HG02798 (cell line): ENCODE results near the gene SCN1A.

ENCODE experiments used
- ATAC-seq: cut with Tn5 transposase; IDR thresholded peaks from one replicate; pipeline ENCODE4 v1.9.1; 2021; ENCODE audit warnings: mild to moderate bottlenecking; ENCODE audit not compliant: unreplicated experiment, poor library complexity

The SCN1A gene

DNA sequence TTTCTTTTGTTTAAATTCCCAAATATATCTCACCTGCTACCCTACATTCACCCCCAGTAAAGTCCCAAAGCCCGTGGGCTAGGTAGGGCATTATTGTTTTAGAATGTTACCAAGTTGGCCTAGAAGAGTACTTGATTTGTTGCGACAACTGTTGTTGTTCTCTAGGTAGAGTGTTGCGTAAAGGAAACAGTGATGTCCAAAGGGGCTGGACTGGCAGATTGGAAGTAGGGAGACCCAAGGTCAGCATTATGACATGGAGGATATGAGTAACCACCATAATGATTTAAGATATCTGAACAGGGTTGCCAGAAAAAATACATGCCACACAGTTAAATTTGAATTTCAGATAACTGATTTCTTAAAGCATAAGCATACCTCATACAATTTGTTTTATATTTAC lies 39.2 kb downstream of the SCN1A start:
- ATAC-seq: no peak

DNA sequence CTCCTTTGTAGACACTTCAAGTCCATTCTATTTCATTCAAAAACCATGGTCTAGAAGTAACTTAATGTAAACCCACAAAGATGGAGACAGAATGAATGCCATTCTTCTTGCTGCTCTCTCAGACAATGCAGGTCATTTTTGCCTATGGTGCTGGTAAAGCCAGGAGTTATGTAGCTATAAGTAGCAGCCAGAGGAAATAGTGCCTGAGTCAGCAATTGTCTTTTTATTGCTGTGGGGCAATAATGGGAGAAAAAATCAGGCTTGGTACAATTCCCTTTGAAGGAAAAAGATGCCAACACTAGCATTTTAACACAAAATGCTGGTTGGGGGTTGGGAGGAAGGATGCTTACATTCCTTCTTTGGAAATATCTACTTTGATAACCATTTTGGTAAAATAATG lies 43.5 kb downstream of the SCN1A start:
- ATAC-seq: no peak

GRCh38 chr2:166082736-166083135 lies 45.1 kb downstream of the SCN1A start:
- no peak for ATAC-seq

GRCh38 chr2:166081852-166082251 lies 46.0 kb downstream of the SCN1A start:
- ATAC-seq: no peak

- no peak for ATAC-seq
Observed at GRCh38 chr2:166081131-166081632, 46.6 kb downstream of the SCN1A start.

DNA sequence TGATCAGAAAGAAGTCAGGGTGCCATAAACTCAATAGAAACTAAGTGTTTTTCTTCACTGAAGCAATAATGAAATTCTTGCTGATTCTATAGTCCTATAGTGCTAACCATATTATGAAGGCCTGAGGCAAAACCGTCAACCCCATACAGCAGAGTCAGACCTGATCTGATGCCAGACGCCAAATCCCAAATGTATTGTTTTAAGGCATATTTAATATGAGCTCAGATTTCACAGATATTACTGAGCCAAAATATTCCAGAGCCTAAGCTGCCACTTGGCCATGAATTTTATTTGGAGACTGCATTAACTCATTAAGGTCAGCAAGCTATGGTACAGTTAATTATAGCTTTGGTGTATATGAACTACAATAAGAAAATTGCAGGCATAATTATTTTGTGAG lies 53.4 kb downstream of the SCN1A start:
- no peak for ATAC-seq

GRCh38 chr2:166074011-166074410 lies 53.8 kb downstream of the SCN1A start:
- ATAC-seq: no peak

DNA sequence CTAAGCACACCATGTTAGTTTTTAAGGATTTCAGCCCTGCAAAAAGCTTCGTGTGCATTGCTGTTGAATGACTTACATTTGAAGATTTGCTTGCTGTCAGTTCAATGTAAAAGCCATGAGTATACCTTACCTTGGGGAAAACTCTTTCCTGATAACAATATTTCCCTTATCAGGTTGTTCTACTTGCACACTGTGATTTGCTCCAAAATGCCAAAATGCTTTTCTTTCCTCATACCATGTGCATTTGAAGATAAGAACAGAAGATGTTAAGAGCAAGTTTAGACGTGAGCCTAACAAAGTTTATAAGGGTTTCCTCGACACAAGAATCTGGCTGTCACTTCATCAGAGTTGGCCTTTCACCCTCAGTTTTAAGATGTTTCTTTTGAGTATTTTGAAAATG lies 57.6 kb downstream of the SCN1A start:
- no peak for ATAC-seq

- no peak for ATAC-seq
Observed at GRCh38 chr2:166068981-166069380, 58.8 kb downstream of the SCN1A start.

GRCh38 chr2:166067229-166067628 lies 60.6 kb downstream of the SCN1A start:
- no peak for ATAC-seq

DNA sequence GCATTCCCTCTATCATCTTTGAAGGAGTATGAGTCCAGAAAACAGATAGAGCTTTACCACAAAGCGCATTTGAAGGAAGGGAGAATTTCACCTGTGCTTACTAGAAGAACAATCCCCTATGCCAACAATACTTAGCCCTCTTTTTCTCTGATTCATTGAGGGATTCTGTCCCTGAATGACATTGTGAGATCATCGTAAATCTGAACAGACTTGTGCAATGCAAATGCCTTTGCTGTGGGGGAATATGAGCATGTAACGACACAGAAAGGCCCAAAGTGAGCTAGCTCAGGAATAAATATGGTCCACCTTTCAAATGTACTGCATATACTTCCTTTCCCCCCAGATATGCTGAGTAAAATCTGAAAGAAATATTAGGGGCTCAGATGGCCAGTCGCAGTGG lies 67.6 kb downstream of the SCN1A start:
- ATAC-seq: no peak

DNA sequence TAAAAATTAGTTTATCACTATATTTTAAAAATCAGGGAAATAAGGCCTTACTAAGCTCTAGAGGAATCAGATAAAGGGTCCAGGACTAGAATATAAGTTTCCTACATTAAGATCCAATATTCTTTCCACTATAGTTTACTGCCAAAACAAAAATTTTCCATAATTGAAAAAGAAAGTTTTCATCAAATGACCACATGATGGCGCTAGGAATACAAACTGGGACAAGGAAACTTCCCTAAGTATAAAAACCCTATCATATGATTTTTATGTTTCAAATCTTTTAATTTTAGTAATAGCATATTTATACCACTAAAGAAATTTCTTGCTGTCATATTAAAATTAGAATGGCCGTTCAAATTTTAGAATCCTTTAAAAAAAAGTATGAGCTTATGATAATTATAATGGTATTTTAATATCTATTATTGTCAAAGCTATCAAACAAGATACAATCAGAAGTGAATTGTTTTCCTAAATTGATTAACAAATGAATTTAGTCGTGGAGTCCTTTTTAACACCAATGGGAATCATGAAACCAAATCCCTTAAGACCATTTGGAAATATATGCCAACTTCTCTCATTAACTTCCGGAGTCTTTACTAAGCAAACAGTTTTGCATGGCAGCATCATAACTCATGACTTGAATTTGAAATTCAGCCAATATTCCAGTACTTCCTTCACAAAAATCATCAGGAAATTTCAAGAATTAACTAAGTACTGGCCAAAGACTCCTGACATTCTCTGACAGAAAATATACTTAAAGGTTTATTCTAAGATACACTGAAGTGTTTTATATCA lies 70.3 kb downstream of the SCN1A start:
- no peak for ATAC-seq

DNA sequence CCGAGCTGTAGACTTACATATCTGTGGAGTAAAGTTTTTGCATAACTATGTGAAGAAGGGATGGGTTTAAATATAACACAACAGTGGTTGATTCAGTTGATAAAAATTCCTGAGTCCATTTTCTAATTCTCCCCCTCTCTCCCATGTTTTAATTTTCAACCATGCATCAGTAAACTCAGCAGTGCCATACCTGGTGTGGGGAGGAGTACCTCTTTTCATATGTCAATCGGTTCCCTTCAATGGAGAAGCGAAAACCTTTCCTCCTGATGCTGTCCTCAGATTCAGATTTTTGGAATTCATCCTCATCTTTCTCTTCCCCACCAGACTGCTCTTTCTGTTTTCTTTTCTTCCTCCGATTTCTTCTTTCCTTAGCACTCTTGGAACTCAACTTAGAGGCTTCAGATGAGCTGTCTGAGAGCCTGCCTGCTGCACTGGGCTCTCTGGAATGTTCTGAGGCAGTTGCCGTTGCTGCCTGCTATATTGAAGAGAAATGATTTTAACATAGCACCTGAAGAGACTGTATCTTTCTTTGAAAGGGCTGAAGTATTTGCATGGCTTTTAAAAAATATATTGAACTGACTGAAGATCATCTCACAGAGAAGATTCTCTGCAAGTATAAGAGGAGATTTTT lies 82.9 kb downstream of the SCN1A start:
- no peak for ATAC-seq

DNA sequence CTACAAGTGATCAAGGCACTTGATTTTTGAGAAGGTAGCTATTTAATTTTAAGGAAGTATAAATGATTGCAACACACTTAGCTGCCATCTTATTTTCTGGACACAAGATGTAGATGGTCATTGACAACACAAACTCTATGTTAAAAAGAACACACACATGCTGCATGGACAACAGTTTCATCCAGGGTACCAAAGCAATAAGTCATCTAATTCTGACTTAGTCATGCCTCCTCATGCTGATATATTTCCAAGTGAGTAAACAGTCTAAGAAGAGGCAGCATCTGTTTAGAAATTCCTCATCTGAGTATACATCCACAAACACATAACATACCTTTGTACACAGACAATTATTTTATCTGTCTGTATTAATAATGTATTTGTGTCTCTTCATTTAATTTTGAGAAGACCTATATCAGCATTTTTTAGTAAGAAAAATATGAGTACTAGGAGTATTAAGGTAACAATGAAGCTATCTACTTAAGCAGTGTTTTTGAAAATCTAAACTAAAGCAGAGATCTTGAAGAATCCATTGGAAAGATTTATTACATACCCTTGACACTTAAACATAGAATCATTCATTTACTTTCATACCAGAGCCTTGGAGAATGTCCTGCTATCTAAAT lies 84.9 kb downstream of the SCN1A start:
- ATAC-seq: no peak

DNA sequence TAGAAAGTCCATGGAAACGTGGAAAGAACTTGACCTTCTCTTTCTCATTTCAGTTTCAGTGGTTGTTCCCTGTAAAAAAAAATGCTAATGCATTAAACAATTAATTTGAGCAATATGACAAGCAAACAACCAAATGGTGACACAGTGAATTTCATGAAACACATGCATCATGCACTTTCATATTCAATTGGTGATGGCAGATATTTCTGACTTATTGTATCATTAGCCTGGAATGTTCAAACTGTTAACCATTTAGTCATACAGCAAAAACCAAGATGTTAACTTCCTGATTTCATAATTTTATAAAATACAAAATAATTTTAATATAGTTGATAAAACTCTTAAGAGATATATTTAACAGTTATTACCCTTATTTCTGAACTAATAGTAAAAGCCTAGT lies 85.5 kb downstream of the SCN1A start:
- ATAC-seq: no peak

DNA sequence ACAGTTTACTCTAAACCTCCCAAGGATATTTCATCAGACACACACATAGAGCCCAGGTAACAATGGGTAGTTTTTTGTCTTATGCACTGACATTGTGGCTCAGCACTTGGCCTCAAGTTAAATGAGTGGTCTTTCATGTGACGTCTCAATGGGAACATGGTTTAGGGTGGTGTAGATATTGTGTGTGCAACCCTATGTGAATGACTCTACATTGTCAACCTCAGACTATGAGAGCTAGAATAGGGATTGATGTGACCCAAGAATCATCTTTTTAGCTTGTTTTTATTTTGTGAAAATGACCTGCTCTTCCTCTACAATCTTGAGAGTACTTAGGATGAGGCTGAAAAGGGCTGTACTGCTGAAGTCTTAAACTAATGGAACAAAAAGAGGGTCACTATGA lies 86.2 kb downstream of the SCN1A start:
- no peak for ATAC-seq

- ATAC-seq: no peak
Observed at GRCh38 chr2:166032361-166032760, 95.5 kb downstream of the SCN1A start.

- no peak for ATAC-seq
Observed at GRCh38 chr2:166031054-166031453, 96.8 kb downstream of the SCN1A start.

GRCh38 chr2:166025313-166025712 lies 102.5 kb downstream of the SCN1A start:
- ATAC-seq: no peak

DNA sequence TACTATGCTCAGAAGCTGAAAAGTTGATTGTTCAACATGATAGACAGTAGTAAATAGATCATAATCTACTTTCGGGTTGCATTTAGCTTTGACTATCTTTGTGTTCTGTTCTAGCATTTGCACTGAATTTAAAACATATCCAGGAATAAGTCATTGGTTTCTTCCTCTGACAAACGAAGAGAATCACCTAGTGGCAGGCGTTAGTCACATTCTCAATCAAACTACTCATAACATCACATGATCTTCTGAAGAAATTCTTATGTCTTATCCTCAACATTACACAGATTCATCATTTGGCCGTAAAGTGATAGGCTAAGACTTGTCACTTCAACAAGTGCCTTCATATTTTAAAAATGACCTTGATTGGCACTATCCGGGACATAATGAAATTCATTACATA lies 110.6 kb downstream of the SCN1A start:
- ATAC-seq: no peak

DNA sequence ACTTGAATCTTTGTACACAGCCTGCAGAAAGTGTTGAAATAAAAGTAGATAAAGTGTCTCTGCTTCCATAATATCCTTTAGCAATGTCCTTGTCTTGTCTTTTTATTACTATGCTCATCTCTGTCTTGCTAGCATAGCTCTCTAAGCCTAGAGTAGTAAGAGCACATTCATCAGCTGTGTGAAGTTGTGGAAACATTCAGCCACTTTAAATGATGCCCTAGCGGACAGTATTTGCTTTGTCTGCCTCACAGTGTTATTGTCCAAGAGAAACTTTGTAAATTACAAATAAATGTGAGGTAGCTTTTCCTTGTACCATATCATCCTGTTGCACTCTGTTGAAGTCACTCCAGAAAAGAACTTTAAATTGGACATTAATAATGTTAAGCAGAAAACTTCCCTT lies 113.9 kb downstream of the SCN1A start:
- no peak for ATAC-seq
